HG03378 (cell line): ENCODE data around the gene ABCE1.

Experiments used
- ATAC-seq: cut with Tn5 transposase; IDR thresholded peaks from one replicate; pipeline ENCODE4 v1.9.1; 2021; ENCODE audit warnings: mild to moderate bottlenecking, moderate library complexity; ENCODE audit not compliant: unreplicated experiment

ABCE1 gene

GRCh38 chr4:145097821-145098674, at the start of gene ABCE1, which contains the start of gene ANAPC10:
Gene ABCE1, plus strand, starts transcription at chr4:145098311. Its CDS starts 6,102 bp downstream, at chr4:145104413.
Gene ANAPC10, minus strand, starts transcription at chr4:145098196. Its CDS starts 2,097 bp downstream, at chr4:145096099.
- peak; percentile 82 for ATAC-seq

- no peak for ATAC-seq
Observed at GRCh38 chr4:145048817-145049216, 49.3 kb upstream of the ABCE1 start.

GRCh38 chr4:145049241-145049640, 48.9 kb upstream of the ABCE1 start:
- no peak for ATAC-seq

GRCh38 chr4:145055533-145056257, 42.4 kb upstream of the ABCE1 start:
- ATAC-seq: no peak

GRCh38 chr4:145056325-145057130, 41.6 kb upstream of the ABCE1 start:
- ATAC-seq: no peak

- no peak for ATAC-seq
Observed at GRCh38 chr4:145058256-145058655, 39.9 kb upstream of the ABCE1 start.

- ATAC-seq: peak; percentile 68
Observed at GRCh38 chr4:145061318-145061920, 36.7 kb upstream of the ABCE1 start.

GRCh38 chr4:145066063-145066501, 32.0 kb upstream of the ABCE1 start:
- no peak for ATAC-seq

- ATAC-seq: no peak
Observed at GRCh38 chr4:145069361-145069760, 28.8 kb upstream of the ABCE1 start.

- ATAC-seq: no peak
Observed at GRCh38 chr4:145071560-145071959, 26.6 kb upstream of the ABCE1 start.

- ATAC-seq: no peak
Observed at GRCh38 chr4:145075742-145076468, 22.2 kb upstream of the ABCE1 start.

- ATAC-seq: no peak
Observed at GRCh38 chr4:145076469-145076855, 21.6 kb upstream of the ABCE1 start.

GRCh38 chr4:145081756-145082155, 16.4 kb upstream of the ABCE1 start:
- ATAC-seq: no peak

GRCh38 chr4:145083891-145084605, 14.1 kb upstream of the ABCE1 start:
- ATAC-seq: no peak

GRCh38 chr4:145090380-145090779, 7.7 kb upstream of the ABCE1 start:
- ATAC-seq: no peak

- no peak for ATAC-seq
Observed at GRCh38 chr4:145093638-145094037, 4.5 kb upstream of the ABCE1 start.

GRCh38 chr4:145097331-145097820, 735 bp upstream of the ABCE1 start:
- peak; percentile 5 for ATAC-seq

- ATAC-seq: peak; percentile 15
Observed at GRCh38 chr4:145098675-145099037, 545 bp downstream of the ABCE1 start.

GRCh38 chr4:145099653-145100052, 1.5 kb downstream of the ABCE1 start:
- no peak for ATAC-seq
